Fibroblast of lung (primary cell): Measurements from ENCODE around the gene GBF1.

Experiments
- CTCF ChIP-seq, 2 donors: IDR thresholded peaks in 1 of 2; conservative IDR thresholded peaks in 1 of 2; 1 replicate in 1 of 2; 2 replicates in 1 of 2; pipeline ENCODE4 v1.5.1; 2011 to 2012; ENCODE audit warnings: low read length in 2 of 2, control low read depth in 1 of 2, inconsistent platforms in 1 of 2, low read depth in 1 of 2, mild to moderate bottlenecking in 1 of 2
- EZH2 ChIP-seq: IDR thresholded peaks from 2 replicates; pipeline ENCODE4 v1.5.1; 2012; ENCODE audit warnings: low read length, control low read depth, mild to moderate bottlenecking; ENCODE audit errors: missing control alignments

- TF ChIP-seq CTCF (conservative IDR thresholded peaks at IDR 0.05 in 1 of 2, IDR thresholded peaks at IDR 0.05 in 1 of 2; ENCODE audit: low read depth in 1 of 2, low read length in 2 of 2) (no peak), EZH2 (no peak)
These were observed 560 bp downstream of the GBF1 start for GRCh38 chr10:102245932-102246251.
